Esophagus (tissue), 2 donors: Measurements from ENCODE around the gene MTMR4. TPM values are rescaled to one million over a fixed set of nuclear protein-coding genes. Genes with fewer than 3 reads are reported as not detected.

Source experiments
- H3K27ac ChIP-seq, 2 donors: one replicate each; pipeline ENCODE4 v1.5.1; 2013; ENCODE audit warnings: low read depth in 2 of 2, mild to moderate bottlenecking in 2 of 2, inconsistent platforms in 1 of 2, low read length in 1 of 2, moderate library complexity in 1 of 2
- H3K27me3 ChIP-seq, 2 donors: one replicate each; pipeline ENCODE4 v1.6.1; 2013; ENCODE audit warnings: low read length in 2 of 2, control low read depth in 1 of 2, mild to moderate bottlenecking in 1 of 2; ENCODE audit not compliant: insufficient read depth in 2 of 2, control insufficient read depth in 1 of 2
- H3K36me3 ChIP-seq, 2 donors: one replicate each; pipeline ENCODE4 v1.6.1; 2013; ENCODE audit warnings: low read length in 1 of 2; ENCODE audit not compliant: control insufficient read depth in 2 of 2, insufficient read depth in 2 of 2
- H3K4me1 ChIP-seq, 2 donors: one replicate each; pipeline ENCODE4 v1.6.1; 2013; ENCODE audit warnings: low read length in 1 of 2; ENCODE audit not compliant: control insufficient read depth in 2 of 2, insufficient read depth in 2 of 2
- H3K4me3 ChIP-seq, 2 donors: one replicate each; pipeline ENCODE4 v1.5.1; 2013; ENCODE audit warnings: low read length in 2 of 2, mild to moderate bottlenecking in 2 of 2, low read depth in 1 of 2, moderate library complexity in 1 of 2
- H3K9me3 ChIP-seq, 2 donors: one replicate each; pipeline ENCODE4 v1.6.1; 2013; ENCODE audit warnings: mild to moderate bottlenecking in 2 of 2, low read depth in 1 of 2, low read length in 1 of 2, moderate library complexity in 1 of 2; ENCODE audit not compliant: control insufficient read depth in 2 of 2, insufficient read depth in 1 of 2
- WGBS, 2 donors: extraction: QIAGEN DNeasy Blood & Tissue Kit; methylation state at CpG; one replicate each; pipeline ENCODE4 v1.1.7; 2013; 5-methylcytosine and 5-hydroxymethylcytosine counted together
- polyA plus RNA-seq, 2 donors: library from polyadenylated mRNA; stranded (reverse); fragments of 200-250 nt; gene quantifications; one replicate each; pipeline ENCODE4 v1.2.3, GENCODE V29; 2013
- donor health status: healthy with polysubstance abuse.
- donor health status: Bipolar disorder and iron deficiency.

The MTMR4 gene
- polyA plus RNA-seq, 2 donors, result 9.1 to 15.3 TPM

- no peak overlapping the region for H3K4me3 ChIP-seq
- H3K4me1 ChIP-seq, result peaks cover 2 to 10% of the 10 kb centered on the region in 2 donors
Measured at GRCh38 chr17:58515286-58515685, 848 bp upstream of the MTMR4 start.

GRCh38 chr17:58514770-58515157, 326 bp upstream of the MTMR4 start:
- no peaks in the 10 kb centered on the region for H3K9me3 ChIP-seq
- H3K27ac ChIP-seq, result peak overlapping the region; percentile 60 to 81
- WGBS, 2 donors, result 16% methylated on average over 11 of the region's 11 CpGs
- H3K36me3 ChIP-seq, result peaks cover 3 to 16% of the 10 kb centered on the region in 2 donors
- peaks cover 2 to 10% of the 10 kb centered on the region in 2 donors for H3K4me1 ChIP-seq
- no peaks in the 10 kb centered on the region for H3K27me3 ChIP-seq
- peak overlapping the region; percentile 65 to 73 for H3K4me3 ChIP-seq

More at GRCh38 chr17:58515286-58515685, 848 bp upstream of the MTMR4 start:
- Histone ChIP-seq H3K36me3 (peaks cover 3 to 12% of the 10 kb centered on the region in 2 donors), H3K27ac (peak overlapping the region; percentile 60 to 81), H3K27me3 (no peaks in the 10 kb centered on the region), H3K9me3 (no peaks in the 10 kb centered on the region)
- WGBS, 2 donors, result 52 to 72% methylated on average over 2 of the region's 2 CpGs

- peaks cover 6 to 29% of the 10 kb centered on the region in 2 donors for H3K36me3 ChIP-seq
- H3K4me3 ChIP-seq, result peak overlapping the region; percentile 65 to 73
- 27 to 30% methylated on average over 14 of the region's 14 CpGs for WGBS, 2 donors
- no peak overlapping the region for H3K27ac ChIP-seq
- no peaks in the 10 kb centered on the region for H3K9me3 ChIP-seq
- H3K4me1 ChIP-seq, result peaks cover 2 to 10% of the 10 kb centered on the region in 2 donors
- no peaks in the 10 kb centered on the region for H3K27me3 ChIP-seq
Measured at GRCh38 chr17:58513267-58513964, 1.0 kb downstream of the MTMR4 start.

GRCh38 chr17:58510075-58510474, 4.4 kb downstream of the MTMR4 start:
- 88 to 95% methylated on average over 5 of the region's 5 CpGs for WGBS, 2 donors
- H3K36me3 ChIP-seq, result peaks cover 10 to 54% of the 10 kb centered on the region in 2 donors
- H3K27me3 ChIP-seq, result no peaks in the 10 kb centered on the region
- H3K9me3 ChIP-seq, result no peaks in the 10 kb centered on the region
- H3K27ac ChIP-seq, result no peak overlapping the region
- H3K4me1 ChIP-seq, result peaks cover 0 to 3% of the 10 kb centered on the region in 2 donors
- no peak overlapping the region for H3K4me3 ChIP-seq

- H3K4me1 ChIP-seq, result peaks cover 0 to 3% of the 10 kb centered on the region in 2 donors
- WGBS, 2 donors, result 75 to 82% methylated on average over 10 of the region's 10 CpGs
- H3K27ac ChIP-seq, result no peak overlapping the region
- peaks cover 17 to 67% of the 10 kb centered on the region in 2 donors for H3K36me3 ChIP-seq
- no peak overlapping the region for H3K4me3 ChIP-seq
- no peaks in the 10 kb centered on the region for H3K27me3 ChIP-seq
- no peaks in the 10 kb centered on the region for H3K9me3 ChIP-seq
Measured at GRCh38 chr17:58508341-58509067, 5.9 kb downstream of the MTMR4 start.

GRCh38 chr17:58507123-58507634, 7.3 kb downstream of the MTMR4 start:
- H3K27me3 ChIP-seq, result no peaks in the 10 kb centered on the region
- peaks cover 17 to 66% of the 10 kb centered on the region in 2 donors for H3K36me3 ChIP-seq
- no peak overlapping the region for H3K4me3 ChIP-seq
- no peaks in the 10 kb centered on the region for H3K4me1 ChIP-seq
- no peak overlapping the region for H3K27ac ChIP-seq
- WGBS, 2 donors, result 87 to 93% methylated on average over 13 of the region's 13 CpGs
- no peaks in the 10 kb centered on the region for H3K9me3 ChIP-seq

GRCh38 chr17:58506354-58507080, 7.9 kb downstream of the MTMR4 start:
- no peaks in the 10 kb centered on the region for H3K4me1 ChIP-seq
- H3K27ac ChIP-seq, result no peak overlapping the region
- no peaks in the 10 kb centered on the region for H3K9me3 ChIP-seq
- no peak overlapping the region for H3K4me3 ChIP-seq
- H3K36me3 ChIP-seq, result peaks cover 15 to 64% of the 10 kb centered on the region in 2 donors
- H3K27me3 ChIP-seq, result no peaks in the 10 kb centered on the region
- 91 to 97% methylated on average over 7 of the region's 7 CpGs for WGBS, 2 donors

- peaks cover 14 to 61% of the 10 kb centered on the region in 2 donors for H3K36me3 ChIP-seq
- H3K9me3 ChIP-seq, result no peaks in the 10 kb centered on the region
- H3K27me3 ChIP-seq, result no peaks in the 10 kb centered on the region
- H3K4me3 ChIP-seq, result no peak overlapping the region
- H3K4me1 ChIP-seq, result no peaks in the 10 kb centered on the region
- WGBS, 2 donors, result 78 to 81% methylated on average over 11 of the region's 11 CpGs
- H3K27ac ChIP-seq, result peak overlapping the region in 1 of 2 donors; percentile 41
Measured at GRCh38 chr17:58504826-58505351, 9.5 kb downstream of the MTMR4 start.

- Histone ChIP-seq H3K27me3 (no peaks in the 10 kb centered on the region), H3K27ac (no peak overlapping the region), H3K4me3 (no peak overlapping the region), H3K4me1 (no peaks in the 10 kb centered on the region), H3K9me3 (no peaks in the 10 kb centered on the region), H3K36me3 (peaks cover 14 to 52% of the 10 kb centered on the region in 2 donors)
- 92 to 95% methylated on average over 8 of the region's 8 CpGs for WGBS, 2 donors
Measured at GRCh38 chr17:58503866-58504265, 10.6 kb downstream of the MTMR4 start.
